KG1 (cell line): ENCODE measurements around the gene CAB39L.
"Not testable (repeated sequence)": the region's sequence is repeated elsewhere in the genome, so short reads cannot be mapped to it uniquely, and the experiment has no call there.

ENCODE experiments used
- DNase-seq: peaks from one replicate; lab custom pipeline; 2025; lab: John Stamatoyannopoulos, UW

Gene CAB39L

GRCh38 chr13:49308921-49309408, 134.9 kb downstream of the CAB39L start:
- DNase-seq: no peak

- DNase-seq: no peak
Measured at GRCh38 chr13:49308097-49308875, 135.6 kb downstream of the CAB39L start.

GRCh38 chr13:49307365-49307764, 136.5 kb downstream of the CAB39L start:
- no peak for DNase-seq

GRCh38 chr13:49305792-49306425, 138.0 kb downstream of the CAB39L start:
- DNase-seq: no peak

- DNase-seq: no peak
Measured at GRCh38 chr13:49304763-49305700, 138.8 kb downstream of the CAB39L start.

- DNase-seq: no peak
Measured at GRCh38 chr13:49304356-49304755, 139.5 kb downstream of the CAB39L start.

- no peak for DNase-seq
Measured at GRCh38 chr13:49303533-49304252, 140.2 kb downstream of the CAB39L start.

GRCh38 chr13:49302817-49303216, 141.0 kb downstream of the CAB39L start:
- no peak for DNase-seq

GRCh38 chr13:49302222-49302621, 141.6 kb downstream of the CAB39L start:
- no peak for DNase-seq

- peak; percentile 34 for DNase-seq
Measured at GRCh38 chr13:49300739-49301589, 142.9 kb downstream of the CAB39L start.

- no peak for DNase-seq
Measured at GRCh38 chr13:49300276-49300675, 143.6 kb downstream of the CAB39L start.

GRCh38 chr13:49298903-49299605, 144.8 kb downstream of the CAB39L start:
- no peak for DNase-seq

GRCh38 chr13:49298416-49298815, 145.4 kb downstream of the CAB39L start:
- no peak for DNase-seq

- no peak for DNase-seq
Measured at GRCh38 chr13:49297338-49297737, 146.5 kb downstream of the CAB39L start.

GRCh38 chr13:49296659-49297058, 147.2 kb downstream of the CAB39L start:
- no peak for DNase-seq

- no peak for DNase-seq
Measured at GRCh38 chr13:49295244-49295643, 148.6 kb downstream of the CAB39L start.

- not testable (repeated sequence) for DNase-seq
Measured at GRCh38 chr13:49294723-49295122, 149.1 kb downstream of the CAB39L start.

- peak; percentile 53 for DNase-seq
Measured at GRCh38 chr13:49292742-49293486, 150.9 kb downstream of the CAB39L start.

- DNase-seq: no peak
Measured at GRCh38 chr13:49288458-49288857, 155.4 kb downstream of the CAB39L start.
